Endometrial microvascular endothelial cells (primary cell): ENCODE data around the gene EEF1AKMT1. TPM values are rescaled to one million over a fixed set of nuclear protein-coding genes. Genes with fewer than 3 reads are reported as not detected.
"Not testable (repeated sequence)": the region's sequence is repeated elsewhere in the genome, so short reads cannot be mapped to it uniquely, and the experiment has no call there.

Source experiments
- in situ Hi-C: cut with HindIII; loops from 2 replicates; pipeline ENCODE4 v1.10.0; 2017; ENCODE audit warnings: low sequenced_read_pairs, low pct_unique_long_range_greater_than_20kb; ENCODE audit errors: inconsistent ontology term
- total RNA-seq: library from RNA; depleted of rRNA; stranded (reverse); fragments of >200 nt; gene quantifications from one replicate; pipeline ENCODE4 v1.2.3, GENCODE V29; 2015; ENCODE audit errors: inconsistent ontology term

EEF1AKMT1 gene
- total RNA-seq, 1 donor from 2014 or later = 27.7 TPM

GRCh38 chr13:20782116-20782708, 8.5 kb upstream of the EEF1AKMT1 start:
- in situ Hi-C loops = no loop called here

DNA sequence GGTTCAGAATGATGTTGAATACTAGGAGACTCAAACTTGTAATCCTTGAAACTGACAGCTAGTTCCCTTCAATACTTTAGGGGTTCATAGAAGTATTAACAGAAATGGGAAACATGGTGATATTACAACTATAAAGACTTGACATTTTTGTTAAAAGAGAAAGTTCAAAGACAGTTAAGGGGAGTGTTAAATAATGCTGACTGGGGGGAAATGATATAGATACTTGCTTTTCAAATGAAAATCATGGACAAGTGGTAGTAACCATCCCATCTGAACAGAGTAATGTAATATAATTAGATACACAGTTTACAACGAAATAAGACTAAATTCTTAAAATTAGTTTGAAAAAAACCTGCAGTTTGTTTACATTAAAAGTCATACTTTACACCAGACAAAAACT, 6.6 kb upstream of the EEF1AKMT1 start:
- in situ Hi-C loops = no loop called here

- in situ Hi-C loops = no loop called here
These were observed 5.6 kb upstream of the EEF1AKMT1 start for GRCh38 chr13:20779405-20779804.

DNA sequence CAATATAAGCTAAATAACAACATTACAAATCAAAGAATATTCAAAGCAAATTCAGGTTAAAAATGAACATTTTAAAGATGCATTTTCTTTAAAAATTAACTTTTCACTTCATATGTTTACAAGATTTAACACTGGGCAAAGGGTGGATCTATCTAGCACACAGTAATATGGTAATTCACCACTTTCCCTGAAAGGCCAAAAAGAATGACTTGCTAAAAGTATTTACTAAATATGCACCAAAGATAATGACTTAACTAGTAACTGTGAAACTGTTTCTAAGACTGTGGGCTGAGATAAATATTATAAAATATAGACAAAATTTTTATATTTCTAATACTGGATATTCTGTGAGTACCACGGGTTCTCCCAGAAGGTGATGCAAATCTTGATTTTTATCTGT, 4.5 kb upstream of the EEF1AKMT1 start:
- in situ Hi-C loops = no loop called here

DNA sequence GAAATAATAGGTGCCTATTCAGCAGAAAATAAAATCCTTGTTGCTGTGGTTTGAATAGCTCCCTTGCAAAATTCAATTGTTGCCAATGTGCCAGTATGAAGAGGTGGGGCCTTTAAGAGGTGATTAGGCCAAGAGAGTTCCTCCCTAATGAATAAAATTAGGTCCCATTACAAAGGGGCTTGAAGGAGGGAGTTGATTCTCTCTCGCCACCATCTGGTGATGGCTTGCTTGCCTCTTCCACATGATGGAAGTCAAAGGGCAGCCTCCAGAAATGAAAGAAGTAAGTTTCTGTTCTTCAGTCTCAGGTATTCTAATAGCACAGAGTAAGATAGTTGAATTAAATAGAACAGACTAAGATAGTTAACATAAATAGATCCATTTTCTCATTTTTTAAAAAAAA, 3.0 kb upstream of the EEF1AKMT1 start:
- in situ Hi-C loops = no loop called here

DNA sequence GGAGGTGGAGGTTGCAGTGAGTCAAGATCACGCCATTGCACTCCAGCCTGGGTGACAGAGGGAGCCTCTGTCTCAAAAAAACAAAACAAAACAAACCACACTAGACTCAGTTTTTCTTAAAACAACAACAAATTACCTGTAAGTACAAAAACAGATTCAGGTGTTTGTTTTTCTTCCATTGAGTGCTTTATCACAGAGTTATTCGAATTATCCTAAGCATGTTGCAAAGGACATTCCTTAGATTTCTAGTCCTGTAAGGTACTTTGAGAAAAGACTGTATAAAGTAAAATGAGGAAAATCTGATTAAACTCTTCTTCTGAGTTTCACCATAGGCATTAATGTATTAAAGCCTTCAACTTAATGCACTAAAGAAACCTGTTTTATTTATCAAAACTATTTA, 2.2 kb upstream of the EEF1AKMT1 start:
- in situ Hi-C loops = no loop called here

- in situ Hi-C loops = no loop called here
These were observed 985 bp upstream of the EEF1AKMT1 start for GRCh38 chr13:20774746-20775145.

DNA sequence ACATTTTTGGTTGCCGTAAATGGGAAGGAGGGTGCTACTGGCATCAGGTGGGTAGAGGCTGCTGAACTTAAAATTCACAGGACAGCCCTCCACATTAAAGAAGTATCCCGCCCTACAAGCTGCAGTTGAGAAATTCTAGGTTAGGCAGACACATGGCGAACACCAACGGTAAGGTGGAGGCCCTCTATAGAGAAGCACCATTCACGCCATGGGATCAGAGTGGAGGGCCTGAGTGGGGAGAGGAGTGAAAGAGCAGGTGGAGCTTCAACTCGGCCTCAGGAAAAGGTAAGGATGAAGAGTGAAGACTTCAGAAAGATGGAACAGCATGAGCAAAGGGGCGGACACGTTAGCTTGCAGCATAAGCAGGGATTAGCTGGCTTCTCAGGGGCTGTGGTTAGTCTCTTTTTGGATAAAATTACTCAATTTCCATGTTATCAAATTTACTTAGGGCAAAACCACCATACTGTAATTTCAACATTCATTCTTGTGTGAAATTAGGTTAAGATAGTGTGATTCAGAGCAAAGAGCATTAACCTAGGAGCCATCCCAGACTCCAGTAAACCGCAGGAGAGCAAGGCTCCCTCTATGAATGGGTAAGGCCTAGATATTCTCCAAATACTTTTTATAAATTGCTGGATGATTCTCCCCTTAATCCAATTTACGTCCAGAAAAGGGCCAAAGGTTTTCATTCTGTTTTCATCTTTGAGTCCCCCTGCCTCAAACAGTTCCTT, 1.2 kb downstream of the EEF1AKMT1 start:
- in situ Hi-C loops = no loop called here

GRCh38 chr13:20769834-20770233, 3.9 kb downstream of the EEF1AKMT1 start:
- in situ Hi-C loops = no loop called here

GRCh38 chr13:20769091-20769490, 4.7 kb downstream of the EEF1AKMT1 start:
- in situ Hi-C loops = no loop called here

DNA sequence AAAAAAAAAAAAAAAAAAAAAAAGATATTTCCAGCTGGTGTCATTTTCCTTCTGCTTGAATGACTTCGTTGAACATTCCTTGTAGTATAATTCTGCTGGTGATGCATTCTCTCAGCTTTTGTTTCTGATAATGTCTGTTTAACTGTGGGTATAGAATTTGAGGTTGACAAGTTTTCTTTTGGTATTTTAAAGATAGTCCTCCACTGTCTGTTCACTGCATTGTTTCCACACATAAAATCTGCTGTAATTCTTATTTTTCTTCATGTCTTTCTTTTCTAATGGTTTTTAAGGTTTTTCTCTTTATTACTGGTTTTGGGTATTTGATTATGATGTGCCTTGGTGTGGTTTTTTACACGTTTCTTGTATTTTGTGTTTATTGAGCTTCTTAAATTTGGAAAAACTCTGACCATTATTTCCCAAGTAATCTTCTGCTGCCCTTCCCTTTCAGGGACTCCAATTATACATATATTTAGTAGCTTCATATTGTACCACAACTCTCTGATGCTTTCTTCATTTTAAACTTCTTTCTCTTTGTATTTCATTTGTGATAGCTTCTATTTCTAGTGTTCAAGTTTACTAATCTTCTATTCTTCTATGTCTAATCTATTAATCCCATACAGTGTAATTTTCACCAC, 6.3 kb downstream of the EEF1AKMT1 start:
- in situ Hi-C loops = no loop called here

- in situ Hi-C loops = no loop called here
These were observed 12.9 kb downstream of the EEF1AKMT1 start for GRCh38 chr13:20760872-20761271.

GRCh38 chr13:20754009-20754408, 19.8 kb downstream of the EEF1AKMT1 start:
- in situ Hi-C loops = no loop called here

GRCh38 chr13:20749377-20749776, 24.4 kb downstream of the EEF1AKMT1 start:
- in situ Hi-C loops = no loop called here

- in situ Hi-C loops = not testable (repeated sequence)
These were observed 29.8 kb downstream of the EEF1AKMT1 start for GRCh38 chr13:20743830-20744404.

- in situ Hi-C loops = no loop called here
These were observed 33.7 kb downstream of the EEF1AKMT1 start for GRCh38 chr13:20740021-20740420.

GRCh38 chr13:20738616-20739015, 35.1 kb downstream of the EEF1AKMT1 start:
- in situ Hi-C loops = no loop called here

DNA sequence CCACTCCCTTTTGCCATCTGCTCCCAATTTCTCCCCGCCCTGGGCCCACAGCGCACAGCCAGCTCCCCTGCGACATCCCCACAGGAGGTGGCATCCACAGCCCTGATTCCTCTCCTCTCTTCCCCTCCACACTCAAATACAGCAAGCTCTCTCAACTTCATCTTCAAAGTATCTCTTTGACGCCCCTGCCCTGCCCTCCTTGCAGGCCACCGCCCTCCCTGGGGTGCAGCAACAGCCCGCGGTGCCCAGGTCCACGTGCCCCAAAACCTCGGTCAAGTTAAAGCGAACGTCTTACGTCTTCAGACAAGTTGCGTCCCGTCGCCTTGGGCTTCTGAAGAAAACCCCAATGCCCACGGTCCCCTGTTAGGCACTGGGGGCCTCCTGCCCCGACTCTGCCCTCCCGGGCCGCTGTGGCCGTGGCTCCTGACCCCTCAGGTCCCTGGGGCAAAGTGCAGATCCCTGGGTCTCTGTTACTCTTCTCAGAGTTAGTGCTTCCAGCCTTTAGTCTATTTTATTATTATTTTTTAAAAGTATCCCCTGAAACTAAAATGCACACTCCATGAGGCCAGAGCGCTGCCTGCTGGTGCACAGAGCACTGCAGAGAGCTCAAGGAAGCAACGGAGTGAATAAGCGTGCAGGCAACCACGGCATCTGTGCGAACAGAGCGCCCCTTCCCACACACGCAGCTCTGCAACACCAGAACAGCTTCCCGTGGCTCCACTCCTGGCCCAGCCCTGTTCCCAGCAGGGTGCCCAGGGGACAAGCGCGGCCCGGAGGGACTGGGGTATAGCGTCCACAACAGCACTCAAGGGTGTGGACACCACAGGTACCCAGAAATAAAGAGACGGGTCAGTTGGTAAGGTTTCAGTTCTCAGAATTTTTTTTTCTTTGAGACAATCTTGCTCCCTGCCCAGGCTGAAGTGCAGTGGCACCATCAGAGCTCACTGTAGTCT, 43.9 kb downstream of the EEF1AKMT1 start:
- in situ Hi-C loops = no loop called here
